ENCODE data around the gene CTAG1A.
"Not testable (repeated sequence)": the region's sequence is repeated elsewhere in the genome, so short reads cannot be mapped to it uniquely, and the experiment has no call there.

DNA sequence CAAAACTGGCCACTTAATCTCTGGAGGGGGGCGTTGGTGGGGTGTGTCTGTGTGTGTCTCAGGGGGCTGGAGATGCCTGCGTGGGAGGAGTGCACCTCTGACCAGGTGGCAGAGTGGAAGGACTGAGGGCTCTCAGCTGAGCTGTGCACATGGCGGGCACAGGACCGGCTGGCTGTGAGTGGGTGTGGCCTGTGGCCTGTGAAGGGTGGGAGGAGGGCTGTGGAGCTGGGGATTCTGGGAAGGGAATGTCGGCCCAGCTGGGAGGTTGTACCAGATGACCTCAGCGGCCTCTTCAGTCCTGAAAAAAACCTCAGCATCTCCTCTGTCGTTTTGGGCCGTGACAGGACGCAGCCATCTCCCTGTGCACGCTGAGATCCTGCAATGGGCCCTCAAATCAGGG lies 22.6 kb upstream of the CTAG1A start:
- TF ChIP-seq CTCF (IDR thresholded peaks at IDR 0.05; ENCODE audit: insufficient read depth, low read length, poor library complexity, severe bottlenecking); EZH2phosphoT487 (conservative IDR thresholded peaks at IDR 0.05; ENCODE audit: low read length): not testable (repeated sequence)
